ENCODE data around the gene ERAP2.
"Not testable (repeated sequence)": the region's sequence is repeated elsewhere in the genome, so short reads cannot be mapped to it uniquely, and the experiment has no call there.

Gene ERAP2, protein sequence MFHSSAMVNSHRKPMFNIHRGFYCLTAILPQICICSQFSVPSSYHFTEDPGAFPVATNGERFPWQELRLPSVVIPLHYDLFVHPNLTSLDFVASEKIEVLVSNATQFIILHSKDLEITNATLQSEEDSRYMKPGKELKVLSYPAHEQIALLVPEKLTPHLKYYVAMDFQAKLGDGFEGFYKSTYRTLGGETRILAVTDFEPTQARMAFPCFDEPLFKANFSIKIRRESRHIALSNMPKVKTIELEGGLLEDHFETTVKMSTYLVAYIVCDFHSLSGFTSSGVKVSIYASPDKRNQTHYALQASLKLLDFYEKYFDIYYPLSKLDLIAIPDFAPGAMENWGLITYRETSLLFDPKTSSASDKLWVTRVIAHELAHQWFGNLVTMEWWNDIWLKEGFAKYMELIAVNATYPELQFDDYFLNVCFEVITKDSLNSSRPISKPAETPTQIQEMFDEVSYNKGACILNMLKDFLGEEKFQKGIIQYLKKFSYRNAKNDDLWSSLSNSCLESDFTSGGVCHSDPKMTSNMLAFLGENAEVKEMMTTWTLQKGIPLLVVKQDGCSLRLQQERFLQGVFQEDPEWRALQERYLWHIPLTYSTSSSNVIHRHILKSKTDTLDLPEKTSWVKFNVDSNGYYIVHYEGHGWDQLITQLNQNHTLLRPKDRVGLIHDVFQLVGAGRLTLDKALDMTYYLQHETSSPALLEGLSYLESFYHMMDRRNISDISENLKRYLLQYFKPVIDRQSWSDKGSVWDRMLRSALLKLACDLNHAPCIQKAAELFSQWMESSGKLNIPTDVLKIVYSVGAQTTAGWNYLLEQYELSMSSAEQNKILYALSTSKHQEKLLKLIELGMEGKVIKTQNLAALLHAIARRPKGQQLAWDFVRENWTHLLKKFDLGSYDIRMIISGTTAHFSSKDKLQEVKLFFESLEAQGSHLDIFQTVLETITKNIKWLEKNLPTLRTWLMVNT

DNA sequence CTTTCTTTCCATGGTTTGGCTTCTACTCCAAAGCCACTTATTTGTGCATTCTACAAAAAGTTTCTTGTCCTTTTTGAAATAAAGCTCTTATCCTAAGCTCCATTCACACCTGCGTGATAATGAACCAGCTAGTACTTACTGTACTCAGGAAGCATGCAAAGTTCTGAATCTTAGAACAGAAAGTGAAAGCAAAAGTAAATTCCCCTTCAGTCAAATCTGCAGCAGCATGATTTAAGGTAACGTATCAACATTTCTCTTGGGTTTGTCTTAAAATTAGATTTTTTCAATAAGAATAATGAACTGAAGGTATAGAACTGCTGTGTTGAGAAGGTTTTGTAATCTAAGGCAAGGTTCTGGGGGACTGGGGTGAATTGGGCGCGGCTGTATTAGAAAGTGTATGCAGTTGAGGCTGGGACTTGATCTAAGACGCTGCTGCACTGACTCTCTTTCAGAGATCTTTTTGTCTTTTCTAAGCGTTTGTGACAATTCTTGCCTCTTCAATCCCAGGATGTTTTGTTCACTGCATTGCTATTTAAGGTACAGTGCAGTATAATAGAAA is at the start of gene ERAP2:
Gene ERAP2, plus strand, starts transcription at position 209 of the 559 bp plus-strand sequence. CDS start 3,186 bp downstream, outside the sequence.
- DNase-seq (ENCODE audit: low read depth): no peak

DNA sequence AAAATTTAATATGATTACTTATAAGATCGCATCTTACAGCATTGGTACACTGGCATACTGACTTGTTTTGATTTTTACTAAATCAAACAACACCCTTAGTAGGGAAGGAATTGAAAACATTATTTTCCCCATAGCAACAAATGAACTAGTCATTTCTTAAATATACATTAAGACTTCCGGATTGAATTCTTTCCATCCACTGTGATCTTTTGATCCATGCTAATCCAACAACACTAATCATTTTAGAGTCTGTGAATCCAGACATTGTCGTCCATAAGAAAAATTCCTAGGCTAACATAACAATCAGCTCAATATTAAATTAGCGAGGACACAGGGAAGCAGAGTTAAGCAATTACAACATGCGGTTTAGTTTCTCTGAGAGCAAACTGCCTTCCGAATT is 47.0 kb upstream of the ERAP2 start:
- DNase-seq (ENCODE audit: low read depth): no peak

DNA sequence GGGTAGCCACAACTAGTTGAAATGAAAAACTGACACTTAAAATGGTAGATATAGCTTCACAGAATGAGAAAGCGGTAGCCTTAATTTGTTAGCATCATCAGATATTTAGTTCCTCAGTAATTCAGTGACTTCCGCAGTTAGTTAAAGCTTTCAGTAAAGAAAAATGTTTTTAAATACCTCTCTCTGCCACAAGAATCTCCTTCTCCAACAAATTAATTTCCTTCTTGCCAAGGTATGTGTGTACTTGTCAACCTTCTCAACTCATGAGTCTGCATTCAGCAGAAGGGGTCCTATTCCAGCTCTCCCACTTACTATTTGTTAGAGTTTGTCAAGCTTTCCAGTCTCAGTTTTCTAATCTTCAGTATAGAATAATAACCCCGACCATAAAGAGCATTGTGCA is 42.3 kb upstream of the ERAP2 start:
- no peak for DNase-seq (ENCODE audit: low read depth)

DNA sequence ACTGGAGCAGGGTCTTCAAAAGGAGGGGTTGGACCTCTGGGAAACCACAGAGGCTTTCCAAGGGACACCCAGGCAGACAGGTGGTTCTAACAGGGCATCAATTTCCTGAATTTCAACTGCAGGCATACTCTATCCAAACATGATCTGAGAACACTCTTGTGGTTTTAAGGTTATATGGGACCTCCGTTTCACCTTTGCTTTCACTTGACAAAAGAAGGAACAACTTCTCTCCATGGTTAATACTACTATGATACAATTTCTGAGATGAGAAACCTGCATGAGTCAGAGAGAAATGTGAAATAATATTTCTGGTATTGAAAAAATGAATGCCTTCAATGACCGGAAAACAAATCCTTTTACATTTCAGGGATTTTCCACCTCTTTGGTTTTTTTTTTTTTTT is 40.5 kb upstream of the ERAP2 start:
- DNase-seq (ENCODE audit: low read depth): no peak

DNA sequence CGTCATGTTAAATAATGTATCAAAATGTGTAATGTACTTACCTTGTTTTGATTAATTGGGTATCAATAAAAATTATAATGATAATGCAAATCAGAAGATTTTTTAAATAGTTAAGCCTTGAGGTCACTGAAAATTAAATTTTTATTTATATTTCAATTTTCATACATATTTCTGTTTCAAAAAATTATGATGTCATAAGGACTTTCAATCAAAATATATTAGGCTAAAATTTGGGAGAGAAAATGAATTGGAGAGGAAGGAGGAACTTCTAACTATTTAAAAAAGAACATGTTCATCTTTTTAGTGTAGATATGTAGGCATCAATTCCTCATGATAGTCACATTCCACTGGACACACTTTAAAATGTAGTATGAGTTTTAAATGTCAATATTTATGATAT is 39.5 kb upstream of the ERAP2 start:
- DNase-seq (ENCODE audit: low read depth): no peak

DNA sequence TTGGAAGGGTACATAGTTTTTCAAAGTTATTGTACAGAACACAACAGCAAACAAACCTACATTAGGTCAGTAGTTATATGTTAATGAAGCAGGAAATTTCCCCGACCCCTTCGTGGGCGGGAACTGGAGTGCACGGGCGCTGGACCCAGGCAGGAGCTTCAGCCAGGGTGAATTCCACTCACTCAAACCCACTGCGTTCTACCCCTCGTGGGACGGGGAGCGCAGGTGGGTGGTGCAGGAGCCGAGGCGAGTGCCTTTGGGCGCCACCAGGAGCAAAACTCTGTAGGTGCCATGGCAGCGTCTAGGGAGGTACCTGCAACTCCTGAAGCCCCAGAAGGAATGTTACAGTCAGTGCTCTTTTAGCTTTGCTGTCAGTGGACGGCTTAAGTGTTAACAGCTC is 39.0 kb upstream of the ERAP2 start:
- no peak for DNase-seq (ENCODE audit: low read depth)

DNA sequence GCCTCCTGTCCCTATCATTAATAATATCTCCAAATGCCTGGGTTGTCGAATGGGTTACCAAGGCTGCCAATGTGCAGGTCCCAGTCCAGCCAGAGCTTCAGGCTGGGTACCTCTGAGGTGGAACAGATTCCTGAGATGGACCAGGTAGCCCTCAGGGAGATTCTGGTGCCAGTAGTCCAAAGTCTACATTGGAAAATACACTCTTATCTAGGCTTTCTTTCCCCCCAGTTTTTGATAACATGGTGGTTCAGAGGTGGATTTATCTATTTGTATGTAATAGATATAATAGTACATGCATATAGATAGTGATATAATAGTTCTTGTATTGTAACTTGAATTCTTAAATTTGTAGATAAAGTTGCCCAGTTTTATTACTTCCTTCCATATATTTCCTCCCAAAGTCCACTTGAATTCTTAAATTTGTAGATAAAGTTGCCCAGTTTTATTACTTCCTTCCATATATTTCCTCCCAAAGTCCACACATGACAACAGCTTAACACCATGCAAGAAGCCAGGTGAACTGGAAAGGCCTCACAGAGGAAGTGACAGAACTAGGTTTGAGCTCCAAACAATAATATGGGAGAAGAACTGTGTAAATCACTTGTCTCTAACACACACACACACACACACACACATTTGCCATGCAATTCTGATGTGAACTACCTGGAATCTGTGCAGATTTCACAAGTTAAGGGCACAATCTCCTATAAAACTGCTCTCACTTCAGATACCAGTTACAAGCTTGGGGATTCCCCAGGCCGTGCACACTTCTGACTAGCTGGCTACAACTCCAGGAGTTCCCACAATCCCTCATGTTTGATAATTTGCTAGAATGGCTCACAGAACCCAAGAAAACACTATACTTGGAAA is 37.9 kb upstream of the ERAP2 start:
- DNase-seq (ENCODE audit: low read depth): no peak

DNA sequence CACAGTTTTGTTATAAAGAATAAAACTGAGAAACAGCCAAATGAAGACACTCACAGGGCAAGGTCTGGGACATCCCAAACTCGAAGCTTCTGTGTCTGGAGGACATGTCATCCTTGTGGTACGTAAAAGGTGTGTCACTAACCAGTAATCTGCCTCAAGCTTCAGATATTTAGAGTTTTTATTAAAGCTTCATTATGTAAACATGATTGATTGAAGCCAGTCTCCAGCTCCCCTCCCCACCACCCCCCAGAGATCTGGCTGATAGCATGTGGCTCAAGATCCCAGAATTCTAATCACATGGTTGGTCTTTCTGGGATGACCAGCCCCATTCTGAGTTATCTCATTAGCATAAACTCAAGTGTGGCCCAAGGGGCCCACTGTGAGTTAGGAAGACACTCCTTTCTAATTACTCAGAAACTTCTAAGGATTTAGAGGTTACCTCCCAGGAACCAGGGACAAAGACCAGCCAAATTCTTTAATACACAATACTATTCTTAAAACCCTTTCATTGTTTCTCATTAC is 37.2 kb upstream of the ERAP2 start:
- no peak for DNase-seq (ENCODE audit: low read depth)

DNA sequence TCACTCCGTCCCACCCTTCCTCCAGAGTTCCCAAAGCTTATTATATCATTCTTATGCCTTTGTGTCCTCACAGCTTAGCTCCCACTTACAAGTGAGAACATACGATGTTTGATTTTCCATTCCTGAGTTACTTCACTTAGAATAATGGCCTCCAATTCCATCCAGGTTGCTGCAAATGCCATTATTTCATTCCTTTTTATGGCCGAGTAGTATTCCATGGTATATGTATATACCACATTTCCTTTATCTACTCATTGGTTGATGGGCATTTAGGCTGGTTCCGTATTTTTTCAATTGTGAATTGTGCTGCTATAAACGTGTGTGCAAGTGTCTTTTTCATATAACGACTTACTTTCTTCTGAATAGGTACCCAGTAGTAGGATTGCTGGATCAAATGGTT is 34.4 kb upstream of the ERAP2 start:
- not testable (repeated sequence) for DNase-seq (ENCODE audit: low read depth)

DNA sequence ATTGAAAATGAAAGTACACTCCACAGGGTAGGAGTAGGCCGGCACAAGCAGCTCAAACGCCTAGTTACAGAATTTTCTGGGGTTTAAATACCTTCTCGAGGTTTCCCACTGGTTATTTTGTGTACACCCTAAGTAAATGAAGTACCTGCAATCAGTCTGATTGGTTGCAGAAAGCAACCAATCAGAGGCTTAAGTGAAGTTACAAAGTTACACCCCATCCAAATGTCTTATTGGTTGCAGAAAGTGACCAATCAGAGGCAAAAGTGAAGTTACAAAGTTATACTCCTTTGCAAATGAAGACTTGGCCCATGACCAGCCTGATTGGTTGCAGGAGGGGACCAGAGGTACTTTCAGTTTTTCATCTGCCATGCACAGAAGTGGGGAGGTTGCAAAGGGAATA is 33.2 kb upstream of the ERAP2 start:
- DNase-seq (ENCODE audit: low read depth): no peak

DNA sequence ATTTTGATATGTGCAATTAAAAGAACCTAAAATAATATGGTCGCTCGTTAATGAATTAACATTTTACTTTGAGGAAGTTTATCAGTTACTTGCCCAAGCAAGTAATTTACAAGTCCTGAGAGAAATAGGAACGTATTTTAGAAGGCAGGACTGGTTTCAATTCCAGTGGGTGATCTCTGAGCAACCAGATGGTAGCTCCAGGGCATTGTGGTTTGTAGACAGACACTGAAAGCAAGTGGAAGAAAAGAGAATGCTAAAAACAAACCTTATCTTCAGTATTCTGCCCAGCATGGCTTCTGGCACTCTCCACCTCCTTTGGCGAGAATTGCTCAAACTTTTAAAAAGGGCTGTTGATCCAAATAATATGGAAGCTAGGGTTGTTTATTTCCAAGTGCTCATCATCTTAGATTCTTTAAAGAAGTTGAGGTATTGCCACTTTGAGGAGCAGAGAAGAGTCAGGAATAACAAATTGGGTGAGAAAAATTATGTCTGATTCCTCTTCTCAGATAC is 31.8 kb upstream of the ERAP2 start:
- no peak for DNase-seq (ENCODE audit: low read depth)

DNA sequence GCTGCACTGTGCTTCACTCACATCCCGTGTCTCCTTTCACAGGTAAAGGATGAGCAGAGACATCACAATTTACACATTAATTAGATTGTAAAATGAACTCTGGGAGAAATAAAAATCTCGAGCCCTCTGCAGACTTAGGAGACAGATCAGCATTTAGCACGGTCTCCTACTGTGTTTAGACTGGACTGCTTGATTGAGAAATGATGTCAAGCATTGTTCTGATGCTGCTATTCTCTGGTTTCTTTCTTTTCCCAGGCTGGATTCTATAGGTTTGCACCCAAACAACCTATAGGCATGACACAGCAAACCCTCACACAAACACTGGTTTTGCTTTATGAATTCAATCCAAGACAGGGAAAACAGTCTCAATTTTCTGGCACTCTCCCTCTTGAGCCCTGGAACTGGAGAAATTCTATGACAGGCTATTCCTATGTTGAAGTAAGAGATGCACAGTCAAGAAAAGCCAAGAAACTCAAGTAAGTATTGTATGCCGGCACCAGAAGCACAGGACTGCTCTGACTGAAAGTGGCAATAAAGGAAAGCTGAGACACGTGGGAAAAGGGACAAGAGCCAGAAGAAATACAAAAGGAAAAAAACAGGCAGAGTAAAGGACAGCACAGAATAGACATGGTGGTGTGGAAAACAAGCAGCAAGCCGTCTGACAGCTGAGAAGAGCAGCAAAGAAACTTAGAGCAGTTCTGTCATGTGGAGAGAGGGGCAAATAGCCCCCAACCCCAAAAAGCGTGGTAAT is 24.8 kb upstream of the ERAP2 start:
- no peak for DNase-seq (ENCODE audit: low read depth)

DNA sequence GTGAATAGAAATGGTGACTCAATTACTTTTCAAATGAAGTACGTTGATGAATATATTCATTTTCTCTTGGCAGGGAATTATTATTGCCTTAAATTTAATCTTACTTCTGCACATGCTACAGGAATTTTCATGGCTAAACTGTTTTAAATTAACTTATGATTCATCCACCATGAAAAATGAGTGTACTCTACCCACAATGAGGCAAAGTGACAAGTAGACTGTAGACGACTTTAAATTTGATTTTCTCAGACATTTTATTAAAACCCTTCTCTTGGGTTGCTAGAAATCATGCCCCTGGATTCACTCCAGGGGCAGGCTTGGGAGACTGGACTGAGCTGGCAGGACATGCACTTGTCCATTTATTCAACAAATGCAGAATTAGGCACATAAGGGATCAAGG is 23.5 kb upstream of the ERAP2 start:
- no peak for DNase-seq (ENCODE audit: low read depth)

DNA sequence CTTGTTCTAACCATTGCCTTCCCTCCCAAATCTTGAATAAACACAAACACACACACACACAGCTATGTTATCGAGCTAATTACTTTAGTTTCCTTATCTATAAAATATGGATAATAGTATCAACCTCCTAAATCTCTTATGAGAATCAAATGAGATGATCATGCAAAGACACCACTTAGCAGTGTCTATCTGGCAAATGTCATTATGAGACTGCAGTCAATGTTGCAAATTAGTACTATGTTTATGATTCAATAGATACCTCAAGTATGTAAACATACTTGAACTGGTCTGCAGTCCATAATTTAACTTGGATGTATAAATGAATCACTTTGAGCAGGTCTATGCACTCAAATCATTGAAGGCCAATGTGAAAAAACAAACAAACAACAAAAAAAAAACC is 22.2 kb upstream of the ERAP2 start:
- no peak for DNase-seq (ENCODE audit: low read depth)

DNA sequence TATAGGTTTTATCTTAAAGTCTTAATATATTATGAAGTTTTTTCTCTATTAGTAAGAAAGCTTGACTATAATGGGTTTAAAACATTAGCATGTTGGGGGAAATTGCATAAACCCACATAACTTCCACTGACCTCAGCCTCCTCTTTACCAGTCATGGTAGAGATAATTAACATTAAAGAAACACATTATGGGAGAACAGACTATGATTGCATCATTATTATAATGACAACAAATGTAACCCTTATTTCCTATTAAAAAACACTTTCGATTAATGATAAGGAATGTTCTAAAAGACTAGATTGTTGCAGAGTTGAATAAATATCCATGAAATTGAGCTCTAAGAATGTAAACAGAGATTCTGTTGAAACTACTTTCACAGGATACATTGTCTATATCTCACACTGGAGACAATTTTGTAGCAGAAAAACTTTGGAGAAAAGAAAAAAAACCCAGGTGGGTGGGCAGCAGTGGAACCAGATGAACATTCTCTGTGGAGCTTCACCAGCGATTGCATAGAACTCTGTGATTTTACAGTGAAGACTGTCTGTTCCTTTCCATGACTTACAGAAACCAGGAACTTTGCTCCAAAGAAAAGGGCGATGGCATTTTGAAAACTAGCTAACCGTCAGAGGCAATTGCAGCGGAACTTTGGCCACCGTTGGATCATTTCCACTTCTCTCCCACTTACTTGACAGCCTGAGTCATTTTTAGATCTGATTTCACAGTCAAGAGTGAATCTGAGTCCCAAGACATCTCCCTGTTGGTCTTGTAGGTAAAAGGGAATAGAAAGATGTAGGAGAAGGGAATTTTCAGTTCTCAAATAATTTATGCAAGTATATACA is 21.0 kb upstream of the ERAP2 start:
- DNase-seq (ENCODE audit: low read depth): no peak

DNA sequence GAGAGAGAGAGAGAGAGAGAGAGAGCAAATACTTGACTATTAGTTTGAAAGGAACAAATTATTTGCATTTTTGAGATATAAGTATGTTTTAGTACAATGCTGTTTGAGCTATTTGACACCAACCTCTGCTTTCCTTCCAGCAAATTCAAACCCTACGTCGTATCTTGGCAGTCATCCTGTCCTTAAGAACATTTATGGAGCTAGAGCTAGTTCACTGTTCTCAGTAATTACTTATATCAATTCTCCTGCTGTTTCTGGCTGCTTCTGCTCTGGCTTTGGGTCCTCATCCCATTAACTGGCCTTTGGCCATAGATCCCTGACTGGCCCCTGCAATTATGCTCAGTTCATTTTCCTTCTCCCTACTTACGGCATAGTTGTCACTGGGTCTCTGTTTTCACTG is 19.9 kb upstream of the ERAP2 start:
- no peak for DNase-seq (ENCODE audit: low read depth)

DNA sequence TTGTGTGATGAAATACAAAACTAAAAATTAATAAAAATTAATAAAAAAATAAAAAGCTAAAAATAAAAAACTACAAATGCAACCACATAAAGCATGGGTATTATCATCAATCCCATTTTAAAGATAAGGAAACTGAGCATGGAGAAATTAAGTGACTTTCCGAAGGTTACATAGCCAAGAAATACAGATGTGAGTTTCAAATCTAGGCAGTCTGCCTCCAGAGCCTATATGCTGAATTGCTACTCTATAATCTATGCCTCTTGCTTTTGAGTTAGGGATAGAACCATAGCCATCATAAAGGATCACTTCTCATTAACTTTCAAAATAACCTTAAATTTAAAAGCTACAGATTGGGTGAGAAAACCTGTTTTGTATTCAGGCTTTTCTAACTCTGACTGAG is 18.8 kb upstream of the ERAP2 start:
- no peak for DNase-seq (ENCODE audit: low read depth)

DNA sequence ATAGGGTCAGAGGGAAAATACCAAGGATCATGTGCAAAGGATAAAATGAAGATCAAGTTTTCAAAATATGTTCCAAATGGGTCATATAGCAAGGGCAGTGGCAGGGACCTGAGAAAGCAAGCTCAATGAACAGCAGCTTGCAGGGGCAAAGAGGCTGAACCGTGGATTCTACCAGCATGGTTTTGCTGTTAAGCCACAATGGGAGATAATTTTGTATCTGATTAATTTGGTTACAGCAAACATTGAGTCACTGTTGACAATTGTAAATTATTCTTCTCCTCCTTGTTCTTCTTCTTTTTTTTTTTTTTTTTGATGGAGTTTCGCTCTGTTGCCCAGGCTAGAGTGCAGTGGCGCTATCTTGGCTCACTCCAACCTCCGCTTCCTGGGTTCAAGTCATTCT is 18.4 kb upstream of the ERAP2 start:
- DNase-seq (ENCODE audit: low read depth): no peak

DNA sequence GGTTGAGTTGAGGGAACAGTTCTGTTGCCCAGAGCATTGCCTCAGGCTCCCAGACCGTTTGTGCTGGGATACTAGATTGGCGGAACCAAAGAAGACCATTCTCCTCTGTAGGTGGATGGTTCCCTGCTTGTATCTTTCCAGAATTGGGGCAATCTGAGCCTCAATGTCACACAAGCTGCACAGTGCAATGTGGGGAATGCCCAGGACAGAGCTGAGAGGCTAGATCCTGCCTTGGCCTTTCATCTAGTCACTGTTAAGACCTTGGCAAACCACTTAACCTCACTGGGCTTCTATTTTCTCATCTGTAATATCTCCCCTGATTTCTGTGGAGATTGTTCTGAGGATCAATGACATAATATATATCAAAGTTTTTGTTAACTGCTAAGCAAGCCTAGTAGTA is 16.9 kb upstream of the ERAP2 start:
- DNase-seq (ENCODE audit: low read depth): no peak

DNA sequence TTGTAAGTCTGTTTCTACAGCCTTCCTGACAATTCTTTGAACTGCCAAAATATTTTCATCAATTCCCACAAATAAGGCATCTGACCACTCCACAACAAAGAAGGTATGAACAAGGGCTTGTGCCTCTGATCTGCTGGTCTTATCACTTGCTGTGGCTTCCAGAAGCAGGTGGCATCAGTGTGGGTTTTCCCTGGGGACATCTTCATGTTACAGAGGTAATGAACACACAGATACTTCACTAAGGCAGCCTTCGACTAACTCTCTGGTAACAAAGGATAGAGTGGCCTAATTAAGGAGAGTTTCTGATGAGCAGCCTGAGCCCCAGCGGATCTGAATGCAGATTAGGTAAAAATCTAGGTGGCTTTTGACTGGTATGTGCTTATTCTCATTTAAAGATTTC is 15.2 kb upstream of the ERAP2 start:
- no peak for DNase-seq (ENCODE audit: low read depth)
